Ishikawa (cell line): ENCODE data around the gene WDR70.

Experiments used
- CEBPB ChIP-seq: IDR thresholded peaks from 2 replicates; pipeline ENCODE4 v1.6.1; 2012
- CREB1 ChIP-seq: IDR thresholded peaks from 2 replicates; pipeline ENCODE4 v1.6.1; 2012; ENCODE audit warnings: low read depth
- EGR1 ChIP-seq: IDR thresholded peaks from 2 replicates; pipeline ENCODE4 v1.6.1; 2012
- MAX ChIP-seq: IDR thresholded peaks from 2 replicates; pipeline ENCODE4 v1.6.1; 2012
- USF1 ChIP-seq: IDR thresholded peaks from 2 replicates; pipeline ENCODE4 v1.6.1; 2012

- no peak for TF ChIP-seq USF1
- TF ChIP-seq EGR1 = no peak
- TF ChIP-seq MAX = no peak
- TF ChIP-seq CREB1 = no peak
- TF ChIP-seq CEBPB = no peak
These were observed 160.3 kb downstream of the WDR70 start for GRCh38 chr5:37539459-37539858.
